ENCODE measurements around the gene ABHD17A.

ABHD17A gene

DNA sequence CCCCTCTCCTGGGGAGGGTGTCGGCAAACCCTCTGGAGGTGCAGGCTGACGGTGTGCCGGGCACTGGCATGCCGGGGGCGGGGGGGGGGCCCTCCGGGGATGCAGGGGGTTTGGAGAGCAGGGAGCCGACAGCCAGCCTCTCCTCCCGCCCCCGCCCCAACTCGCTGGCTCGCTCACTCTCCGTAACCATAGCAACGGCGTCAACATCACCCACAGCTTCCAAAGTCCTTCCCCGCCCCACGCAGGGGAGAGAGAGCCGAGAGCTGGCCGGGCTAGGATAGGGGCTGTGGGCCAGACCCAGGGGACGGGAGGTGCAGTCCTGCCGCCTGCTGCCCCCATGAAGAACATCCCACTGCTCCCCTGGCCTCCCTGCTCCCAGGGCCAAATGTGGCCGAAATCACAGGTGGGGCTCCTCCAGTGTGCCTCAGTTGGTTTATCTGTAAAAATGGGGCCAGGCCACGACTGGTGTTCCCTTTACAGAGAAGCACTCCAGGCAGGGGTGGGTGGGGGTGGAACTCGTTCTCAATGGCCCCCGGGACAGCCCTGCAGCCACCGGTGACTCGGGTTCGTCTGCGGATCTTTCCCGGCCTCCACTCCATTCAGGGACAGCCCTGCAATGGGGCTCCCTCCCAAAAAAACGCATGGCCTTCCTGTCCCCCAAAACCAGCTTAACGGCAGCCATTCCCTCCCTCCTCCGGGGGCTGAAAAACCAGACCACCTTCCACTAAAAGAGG, 25.1 kb downstream of the ABHD17A start:
- peak overlapping the region; percentile 96; the same call in 1 of the 2 replicates for H3K27ac ChIP-seq
- TF ChIP-seq, protein P1, sequence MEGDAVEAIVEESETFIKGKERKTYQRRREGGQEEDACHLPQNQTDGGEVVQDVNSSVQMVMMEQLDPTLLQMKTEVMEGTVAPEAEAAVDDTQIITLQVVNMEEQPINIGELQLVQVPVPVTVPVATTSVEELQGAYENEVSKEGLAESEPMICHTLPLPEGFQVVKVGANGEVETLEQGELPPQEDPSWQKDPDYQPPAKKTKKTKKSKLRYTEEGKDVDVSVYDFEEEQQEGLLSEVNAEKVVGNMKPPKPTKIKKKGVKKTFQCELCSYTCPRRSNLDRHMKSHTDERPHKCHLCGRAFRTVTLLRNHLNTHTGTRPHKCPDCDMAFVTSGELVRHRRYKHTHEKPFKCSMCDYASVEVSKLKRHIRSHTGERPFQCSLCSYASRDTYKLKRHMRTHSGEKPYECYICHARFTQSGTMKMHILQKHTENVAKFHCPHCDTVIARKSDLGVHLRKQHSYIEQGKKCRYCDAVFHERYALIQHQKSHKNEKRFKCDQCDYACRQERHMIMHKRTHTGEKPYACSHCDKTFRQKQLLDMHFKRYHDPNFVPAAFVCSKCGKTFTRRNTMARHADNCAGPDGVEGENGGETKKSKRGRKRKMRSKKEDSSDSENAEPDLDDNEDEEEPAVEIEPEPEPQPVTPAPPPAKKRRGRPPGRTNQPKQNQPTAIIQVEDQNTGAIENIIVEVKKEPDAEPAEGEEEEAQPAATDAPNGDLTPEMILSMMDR (conservative IDR thresholded peaks at IDR 0.05): no peak

DNA sequence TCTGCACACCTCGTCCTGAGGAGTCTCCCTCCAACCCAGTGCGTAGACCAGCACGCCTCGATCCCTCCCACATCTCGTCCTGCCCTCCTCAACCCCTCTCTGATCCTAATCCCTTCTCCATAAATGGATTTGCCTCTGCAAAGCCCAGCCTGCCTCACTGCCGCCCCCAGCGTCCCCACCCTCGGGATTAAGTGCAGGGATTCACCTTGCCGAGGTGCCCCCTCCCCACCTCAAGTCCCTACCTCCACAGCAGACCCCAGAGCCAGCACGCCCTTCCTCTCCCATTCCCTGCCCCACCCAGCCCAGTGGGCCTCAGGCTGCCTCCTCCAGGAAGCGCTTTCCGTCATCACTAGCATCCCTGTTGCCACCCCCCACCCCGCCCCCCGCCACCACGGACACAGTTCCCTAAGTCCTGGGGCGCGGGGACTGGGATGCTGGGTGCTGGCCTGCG, 25.9 kb downstream of the ABHD17A start:
- H3K27ac ChIP-seq: no peak overlapping the region
- TF ChIP-seq, protein P1 (conservative IDR thresholded peaks at IDR 0.05): no peak

DNA sequence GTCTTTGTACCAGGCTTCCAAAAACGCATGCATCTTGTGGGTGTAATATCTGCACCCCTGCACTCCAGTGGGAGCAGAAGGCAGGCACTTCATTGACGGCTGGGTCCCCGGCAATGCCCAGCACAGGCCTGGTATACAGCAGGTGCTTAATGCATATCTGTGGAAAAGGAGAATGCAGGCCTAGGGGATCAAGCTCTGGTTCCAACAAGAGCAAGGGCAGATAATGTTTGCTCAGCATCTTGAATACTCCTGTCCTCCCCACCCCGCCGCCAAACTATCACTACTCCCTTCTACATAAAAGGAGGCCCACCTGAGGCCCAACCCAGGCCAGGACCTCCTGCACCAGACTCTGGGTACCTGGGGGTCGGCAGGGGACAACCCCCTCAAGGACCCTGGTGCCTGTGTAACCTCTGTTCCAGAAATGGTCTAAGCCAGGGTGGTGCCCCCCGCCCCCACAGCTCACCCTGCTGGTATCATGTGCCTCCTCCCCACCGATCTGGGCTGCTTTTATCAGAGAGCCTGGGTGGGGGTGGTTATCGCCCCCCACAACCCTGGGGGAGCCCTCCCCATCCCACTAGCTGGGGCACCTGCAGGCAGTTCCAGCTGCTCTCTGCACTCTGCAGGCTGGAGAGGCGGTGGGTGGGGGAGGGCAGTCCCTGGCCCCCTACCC, 26.7 kb downstream of the ABHD17A start:
- TF ChIP-seq, protein P1 (conservative IDR thresholded peaks at IDR 0.05): no peak
- no peak overlapping the region for H3K27ac ChIP-seq

DNA sequence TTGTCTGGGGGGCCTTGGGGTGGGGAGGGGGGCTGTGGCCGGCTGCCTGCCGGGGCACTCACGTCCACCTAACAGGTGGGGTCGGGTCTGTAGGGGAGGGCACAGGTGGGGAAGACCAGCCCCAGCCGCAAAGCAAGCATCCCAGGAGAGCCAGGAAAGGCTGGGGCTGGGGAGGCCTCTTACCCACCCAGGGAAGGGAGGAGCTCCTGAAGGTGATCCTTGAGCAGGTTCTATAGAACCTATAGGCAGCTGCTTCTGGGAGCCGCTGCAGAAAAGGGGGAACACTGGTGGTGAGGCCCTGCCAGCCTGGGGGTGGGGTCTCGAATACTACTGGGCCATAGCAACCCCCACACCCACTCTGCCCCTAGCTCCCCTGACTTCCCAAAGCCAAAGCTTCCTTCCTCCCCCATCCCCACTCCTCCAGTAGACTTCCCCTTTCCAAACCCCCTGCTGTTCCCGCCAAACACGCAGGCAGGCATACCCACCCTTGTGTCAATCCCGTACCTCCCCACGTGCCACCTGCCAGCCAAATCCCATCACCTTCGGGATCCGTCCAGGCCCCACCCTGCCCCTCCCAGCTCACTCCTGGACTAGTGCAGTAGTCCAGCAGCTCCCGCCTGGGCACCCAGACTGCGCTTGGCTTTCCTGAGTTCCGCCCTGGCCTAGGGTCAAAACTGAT, 27.5 kb downstream of the ABHD17A start:
- TF ChIP-seq, protein P1 (conservative IDR thresholded peaks at IDR 0.05): no peak
- 0 out of 2 replicates have a peak overlapping the region, but pooled peaks have one; percentile 16 for H3K27ac ChIP-seq

DNA sequence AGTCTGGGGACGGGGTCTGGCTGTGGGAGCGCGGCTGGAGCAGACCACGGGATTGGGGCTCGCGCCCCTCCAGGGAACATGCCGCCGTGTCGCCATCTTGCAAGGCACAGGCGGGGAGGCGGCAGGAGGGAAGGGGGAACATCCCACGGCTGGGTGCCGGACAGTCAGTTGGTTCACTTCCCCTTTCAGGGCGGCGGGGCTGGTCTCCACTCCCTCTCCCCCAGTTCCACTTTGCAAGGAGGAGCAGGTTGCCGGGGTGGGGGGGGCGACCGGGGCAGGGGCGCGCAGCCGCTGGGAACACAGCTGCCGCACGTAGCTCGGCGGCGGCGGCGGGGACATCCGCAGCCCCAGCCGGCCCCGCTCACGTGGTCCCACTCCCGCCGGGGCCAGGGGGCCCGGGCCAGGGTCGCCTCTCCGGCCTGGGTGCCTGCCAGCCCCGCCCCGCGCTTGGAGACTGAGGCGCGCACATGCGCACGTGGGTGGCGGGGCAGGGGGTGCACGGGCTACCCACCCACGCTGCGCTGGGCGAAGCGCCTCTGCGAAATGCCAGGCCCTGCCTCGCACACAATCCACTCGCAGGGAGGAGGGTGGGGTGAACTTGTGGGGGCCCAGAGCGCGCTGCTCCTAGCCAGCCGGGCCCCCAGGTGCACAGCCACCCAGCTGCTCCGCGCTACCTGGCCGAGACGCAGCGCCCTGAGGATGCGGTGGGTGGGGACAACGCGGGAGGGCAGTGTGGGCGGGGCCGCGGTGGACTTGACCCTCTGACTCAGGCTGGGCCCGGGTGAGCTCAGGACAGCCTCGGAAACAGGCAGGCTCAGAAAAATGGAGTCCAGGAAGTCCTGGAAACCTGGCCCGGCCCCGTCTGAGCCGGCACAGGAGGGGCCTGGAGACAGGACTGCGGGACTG, 28.3 kb downstream of the ABHD17A start:
- TF ChIP-seq, protein P1 (conservative IDR thresholded peaks at IDR 0.05): no peak
- H3K27ac ChIP-seq: 0 out of 2 replicates have a peak overlapping the region, but pooled peaks have one; percentile 16

DNA sequence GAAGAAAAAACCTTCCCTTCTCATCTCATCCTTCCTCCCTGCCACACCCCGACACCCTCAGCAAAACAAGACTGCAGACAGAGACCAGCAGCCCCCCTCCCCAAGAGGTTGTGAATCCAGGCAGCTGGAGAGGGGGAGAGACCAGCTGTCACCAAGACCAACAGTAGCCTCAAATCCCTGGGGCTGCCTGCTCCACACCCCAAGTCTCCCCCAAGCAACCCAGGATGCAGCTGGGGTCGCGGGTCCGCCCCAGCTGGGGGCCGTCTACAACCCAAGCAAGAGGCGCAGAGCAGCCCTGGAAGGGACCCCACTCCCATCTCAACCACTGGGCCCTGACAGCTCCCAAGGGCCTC, 29.0 kb downstream of the ABHD17A start:
- TF ChIP-seq, protein P1 (conservative IDR thresholded peaks at IDR 0.05): no peak
- H3K27ac ChIP-seq: no peak overlapping the region
